Measurements from ENCODE around the gene LAP3. TPM values are rescaled to one million over a fixed set of nuclear protein-coding genes. Genes with fewer than 3 reads are reported as not detected.

The LAP3 gene
- polyA plus RNA-seq, 3 donors: 98.3 to 127 (median 108) TPM

DNA sequence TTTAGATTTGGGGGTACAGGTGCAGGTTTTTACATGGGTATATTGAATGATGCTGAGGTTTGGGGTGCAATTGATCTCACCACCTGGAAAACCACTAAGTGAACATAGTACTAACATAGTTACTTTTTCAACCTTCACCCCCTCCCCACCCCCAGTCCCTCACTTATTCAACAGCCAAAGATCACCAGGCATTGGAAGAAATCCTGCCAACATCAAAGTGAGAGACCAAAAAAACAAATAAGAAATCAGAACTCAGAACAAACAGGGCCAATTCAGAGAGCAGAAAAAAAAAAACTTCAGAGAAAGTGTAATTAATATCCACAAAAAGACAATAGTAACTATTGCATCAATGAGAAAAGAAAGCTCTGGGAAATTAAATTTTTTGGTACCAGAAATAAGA is 20.5 kb upstream of the LAP3 start:
- Mint-ChIP-seq H3K4me3 (no peak overlapping the region), H3K36me3 (no peaks in the 10 kb centered on the region), H3K27me3 (ENCODE audit: low read depth in 3 of 3) (peaks cover 8 to 14% (median 8%) of the 10 kb centered on the region in 3 donors), H3K9me3 (no peaks in the 10 kb centered on the region), H3K27ac (peak overlapping the region in 1 of 7 donors; percentile 4), H3K4me1 (no peaks in the 10 kb centered on the region)
- Histone ChIP-seq H3K4me3 (replicated peaks in 1 of 3; ENCODE audit: low read depth in 2 of 3, low read length in 3 of 3) (no peak overlapping the region), H3K36me3 (replicated peaks in 1 of 2; ENCODE audit: control insufficient read depth in 1 of 2, insufficient read depth in 2 of 2, low read length in 2 of 2) (no peaks in the 10 kb centered on the region), H3K27me3 (ENCODE audit: control insufficient read depth in 2 of 2, insufficient read depth in 2 of 2, low read length in 2 of 2) (no peaks in the 10 kb centered on the region), H3K9ac (ENCODE audit: insufficient read depth, low read length, poor library complexity, severe bottlenecking) (no peak overlapping the region), H3K4me1 (ENCODE audit: control insufficient read depth in 1 of 2, insufficient read depth in 2 of 2, low read length in 2 of 2) (no peaks in the 10 kb centered on the region), H3K9me3 (replicated peaks in 1 of 2; ENCODE audit: control insufficient read depth in 1 of 2, insufficient read depth in 1 of 2, low read length in 2 of 2) (no peaks in the 10 kb centered on the region), H3K4me2 (replicated peaks; ENCODE audit: extremely low read depth, low read length, poor library complexity, severe bottlenecking) (no peak overlapping the region), H4K20me1 (ENCODE audit: insufficient read depth, low read length) (no peaks in the 10 kb centered on the region), H3K27ac (ENCODE audit: low read depth in 1 of 2, low read length in 2 of 2) (no peak overlapping the region), H2AFZ (ENCODE audit: insufficient read depth, low read depth, low read length, poor library complexity, severe bottlenecking) (no peak overlapping the region), H3K79me2 (ENCODE audit: insufficient read depth, low read length) (no peaks in the 10 kb centered on the region)
- TF ChIP-seq CTCF (IDR thresholded peaks at IDR 0.05): no peak
- intact Hi-C loops (cut with micrococcal nuclease): no loop called here
- DNase-seq: no peak

DNA sequence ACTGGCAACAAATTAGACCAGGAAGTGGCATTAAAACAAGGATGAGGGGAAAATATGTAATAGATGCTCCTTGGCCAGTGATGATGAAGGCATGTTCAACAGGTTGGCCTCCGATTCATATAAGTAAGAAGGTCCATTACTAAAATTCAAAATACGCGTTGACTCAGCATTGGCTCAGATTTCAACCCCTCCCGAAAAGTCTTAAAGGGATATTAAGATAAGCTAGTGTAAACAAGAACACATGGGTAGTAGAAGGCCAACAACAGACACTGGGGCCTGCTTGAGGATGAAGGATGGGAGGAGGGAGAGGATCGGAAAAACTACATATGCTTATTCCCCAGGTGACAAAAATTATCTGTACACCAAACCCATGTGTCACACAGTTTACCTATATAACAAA is 19.1 kb upstream of the LAP3 start:
- WGBS (ENCODE audit: insufficient coverage): no CpG with 5 or more reads among the region's 5 CpGs
- no peak overlapping the region for H3K4me3 Mint-ChIP-seq
- H3K27me3 Mint-ChIP-seq (ENCODE audit: low read depth in 3 of 3): peaks cover 4 to 8% (median 7%) of the 10 kb centered on the region in 3 donors
- Histone ChIP-seq H3K27me3 (ENCODE audit: control insufficient read depth in 2 of 2, insufficient read depth in 2 of 2, low read length in 2 of 2) (no peaks in the 10 kb centered on the region), H3K4me2 (replicated peaks; ENCODE audit: extremely low read depth, low read length, poor library complexity, severe bottlenecking) (no peak overlapping the region), H2AFZ (ENCODE audit: insufficient read depth, low read depth, low read length, poor library complexity, severe bottlenecking) (no peak overlapping the region), H3K9me3 (replicated peaks in 1 of 2; ENCODE audit: control insufficient read depth in 1 of 2, insufficient read depth in 1 of 2, low read length in 2 of 2) (no peaks in the 10 kb centered on the region), H3K4me3 (replicated peaks in 1 of 3; ENCODE audit: low read depth in 2 of 3, low read length in 3 of 3) (no peak overlapping the region), H3K27ac (ENCODE audit: low read depth in 1 of 2, low read length in 2 of 2) (no peak overlapping the region), H3K9ac (ENCODE audit: insufficient read depth, low read length, poor library complexity, severe bottlenecking) (no peak overlapping the region), H3K79me2 (ENCODE audit: insufficient read depth, low read length) (no peaks in the 10 kb centered on the region), H3K36me3 (replicated peaks in 1 of 2; ENCODE audit: control insufficient read depth in 1 of 2, insufficient read depth in 2 of 2, low read length in 2 of 2) (no peaks in the 10 kb centered on the region), H3K4me1 (ENCODE audit: control insufficient read depth in 1 of 2, insufficient read depth in 2 of 2, low read length in 2 of 2) (no peaks in the 10 kb centered on the region), H4K20me1 (ENCODE audit: insufficient read depth, low read length) (no peaks in the 10 kb centered on the region)
- H3K4me1 Mint-ChIP-seq: no peaks in the 10 kb centered on the region
- DNase-seq: no peak
- no peaks in the 10 kb centered on the region for H3K36me3 Mint-ChIP-seq
- intact Hi-C loops (cut with micrococcal nuclease): no loop called here
- H3K9me3 Mint-ChIP-seq: no peaks in the 10 kb centered on the region
- no peak for TF ChIP-seq CTCF (IDR thresholded peaks at IDR 0.05)
- no peak overlapping the region for H3K27ac Mint-ChIP-seq

All from CD14-positive monocyte (primary cell).